Cardiac fibroblast (primary cell): ENCODE measurements around the gene KCNMA1.

Source experiments
- DNase-seq, 2 donors: peaks; one replicate each; pipeline versions ENCODE4 v3.0.0 to v3.0.0-alpha.2; 2010; ENCODE audit warnings: low read depth in 2 of 2
- H3K4me3 ChIP-seq, 2 donors: replicated peaks in 1 of 2; 1 replicate in 1 of 2; 2 replicates in 1 of 2; pipeline ENCODE4 v1.5.1; 2011; ENCODE audit warnings: low read depth in 2 of 2, low read length in 2 of 2, mild to moderate bottlenecking in 2 of 2, moderate library complexity in 1 of 2
- TF ChIP-seq, protein P1 (sequence below): IDR thresholded peaks from one replicate; pipeline ENCODE4 v1.5.1; 2011; ENCODE audit warnings: low read depth, mild to moderate bottlenecking, low read length, inconsistent platforms

The KCNMA1 gene

DNA sequence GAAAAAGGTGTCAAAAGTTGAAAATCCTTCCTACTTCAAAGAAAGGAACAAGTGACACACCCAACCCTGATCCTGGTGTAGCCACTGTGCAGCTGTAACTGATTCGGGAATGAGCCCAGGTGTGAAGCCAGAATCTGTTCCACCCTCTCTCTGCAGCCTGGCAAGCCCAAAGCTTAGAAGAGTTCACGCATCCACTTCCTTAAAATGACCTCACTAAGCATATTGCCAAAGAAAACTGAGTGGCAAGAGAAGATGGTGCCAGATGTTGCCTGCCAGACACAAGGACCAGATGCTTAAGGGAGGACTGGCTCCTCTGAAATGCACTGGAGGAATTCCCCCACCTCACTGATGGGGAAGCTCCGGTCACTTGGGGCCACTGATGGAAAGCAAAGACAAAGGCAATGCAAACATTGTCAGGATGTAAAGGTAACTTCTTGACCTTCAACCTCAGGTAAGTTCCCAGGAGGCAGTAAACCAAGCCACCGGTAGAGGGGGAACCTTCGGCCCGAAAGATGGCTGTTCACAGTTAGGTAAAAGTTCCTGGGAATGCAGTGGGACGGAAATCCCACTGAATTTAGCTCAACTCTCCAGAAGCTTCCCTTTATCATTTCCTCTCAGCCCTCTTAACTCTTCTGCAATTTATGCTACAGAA is 554.9 kb downstream of the KCNMA1 start:
- DNase-seq, result no peak
- TF ChIP-seq, protein P1, sequence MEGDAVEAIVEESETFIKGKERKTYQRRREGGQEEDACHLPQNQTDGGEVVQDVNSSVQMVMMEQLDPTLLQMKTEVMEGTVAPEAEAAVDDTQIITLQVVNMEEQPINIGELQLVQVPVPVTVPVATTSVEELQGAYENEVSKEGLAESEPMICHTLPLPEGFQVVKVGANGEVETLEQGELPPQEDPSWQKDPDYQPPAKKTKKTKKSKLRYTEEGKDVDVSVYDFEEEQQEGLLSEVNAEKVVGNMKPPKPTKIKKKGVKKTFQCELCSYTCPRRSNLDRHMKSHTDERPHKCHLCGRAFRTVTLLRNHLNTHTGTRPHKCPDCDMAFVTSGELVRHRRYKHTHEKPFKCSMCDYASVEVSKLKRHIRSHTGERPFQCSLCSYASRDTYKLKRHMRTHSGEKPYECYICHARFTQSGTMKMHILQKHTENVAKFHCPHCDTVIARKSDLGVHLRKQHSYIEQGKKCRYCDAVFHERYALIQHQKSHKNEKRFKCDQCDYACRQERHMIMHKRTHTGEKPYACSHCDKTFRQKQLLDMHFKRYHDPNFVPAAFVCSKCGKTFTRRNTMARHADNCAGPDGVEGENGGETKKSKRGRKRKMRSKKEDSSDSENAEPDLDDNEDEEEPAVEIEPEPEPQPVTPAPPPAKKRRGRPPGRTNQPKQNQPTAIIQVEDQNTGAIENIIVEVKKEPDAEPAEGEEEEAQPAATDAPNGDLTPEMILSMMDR, result no peak
- H3K4me3 ChIP-seq, result no peak overlapping the region

DNA sequence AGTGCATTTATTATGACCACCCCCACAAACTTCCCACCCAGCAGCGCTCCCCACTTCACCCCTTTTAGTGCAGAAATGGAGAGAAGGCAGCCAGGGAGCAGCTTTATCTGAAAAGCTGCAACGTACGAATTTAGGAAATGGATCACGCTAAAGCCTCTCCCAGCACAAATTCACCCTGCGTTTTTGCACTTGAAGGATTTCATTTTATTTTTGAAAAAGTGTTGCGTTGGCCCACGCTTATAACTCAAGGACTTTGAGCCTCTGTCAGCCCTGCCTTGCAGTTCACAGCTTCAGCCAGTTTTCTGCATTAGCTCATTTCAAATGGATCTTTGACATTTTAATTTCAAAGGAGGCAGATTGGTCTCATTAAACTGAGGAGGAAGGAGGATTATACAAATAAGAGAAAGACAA is 556.1 kb downstream of the KCNMA1 start:
- DNase-seq, result no peak
- TF ChIP-seq, protein P1, result no peak
- H3K4me3 ChIP-seq, result no peak overlapping the region

DNA sequence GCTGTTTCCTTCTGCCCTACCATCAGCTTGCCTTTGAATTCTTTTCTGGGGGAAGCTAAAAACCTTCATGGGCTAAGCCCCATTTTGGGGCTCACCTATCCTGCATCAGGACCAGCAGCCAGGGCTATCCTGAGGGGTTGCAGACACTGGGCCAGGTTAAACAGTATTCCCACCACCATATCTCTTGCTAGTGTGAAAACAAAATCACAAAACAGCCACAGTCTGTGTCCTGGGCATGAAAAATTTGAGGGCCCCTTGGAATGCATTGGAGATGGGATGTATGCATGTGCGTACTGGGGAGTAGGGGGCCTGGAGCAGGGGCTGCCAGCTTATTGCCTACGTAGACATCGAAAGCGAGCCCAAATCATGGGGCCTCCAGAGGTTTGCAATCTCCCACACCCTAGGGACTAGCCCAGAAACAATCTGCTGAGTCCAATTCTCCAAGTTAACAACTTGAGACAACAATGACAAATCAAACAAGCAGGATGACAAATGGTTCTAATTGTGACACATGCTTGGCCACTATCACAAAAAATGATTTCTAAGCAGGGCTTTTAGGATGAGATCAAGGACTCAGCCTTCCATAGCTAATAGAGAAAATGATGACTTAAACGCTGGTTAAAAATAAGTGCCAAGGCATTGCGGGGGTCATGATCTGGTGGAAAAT is 557.1 kb downstream of the KCNMA1 start:
- no peak overlapping the region for H3K4me3 ChIP-seq
- no peak for DNase-seq
- TF ChIP-seq, protein P1, result no peak

DNA sequence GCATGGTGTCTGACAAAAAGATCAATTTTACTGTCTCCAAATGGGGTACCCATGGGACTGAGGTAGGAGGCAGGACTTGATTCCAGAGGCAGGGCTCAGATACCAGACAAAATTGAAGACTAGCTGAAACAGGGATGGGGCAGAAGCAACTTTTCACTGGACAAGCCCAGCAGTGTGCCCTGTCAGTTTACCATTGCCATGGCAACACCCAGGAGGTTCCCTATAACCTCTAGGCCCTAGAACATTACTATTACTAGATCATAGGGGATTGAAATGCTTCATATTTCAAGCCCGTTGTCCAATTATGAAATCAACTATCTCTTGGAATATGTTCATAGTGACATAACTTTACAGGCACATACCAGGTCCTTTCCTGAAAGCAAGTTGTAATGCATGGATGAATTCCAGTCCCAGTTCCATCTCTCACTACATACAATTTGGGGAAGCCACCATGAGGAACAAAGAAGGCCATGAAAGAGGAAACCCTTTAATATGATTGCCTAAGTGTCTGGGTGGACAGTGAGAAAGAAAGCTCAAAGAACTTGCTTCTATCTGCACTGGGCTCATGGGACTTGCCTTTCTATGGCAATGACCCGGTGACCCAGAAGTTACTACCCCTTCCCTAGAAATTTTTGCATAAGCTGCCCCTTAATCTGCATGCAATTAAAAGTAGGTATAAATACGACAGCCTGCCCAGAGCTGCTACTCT is 557.9 kb downstream of the KCNMA1 start:
- DNase-seq, result no peak
- H3K4me3 ChIP-seq, result no peak overlapping the region
- TF ChIP-seq, protein P1, result no peak

DNA sequence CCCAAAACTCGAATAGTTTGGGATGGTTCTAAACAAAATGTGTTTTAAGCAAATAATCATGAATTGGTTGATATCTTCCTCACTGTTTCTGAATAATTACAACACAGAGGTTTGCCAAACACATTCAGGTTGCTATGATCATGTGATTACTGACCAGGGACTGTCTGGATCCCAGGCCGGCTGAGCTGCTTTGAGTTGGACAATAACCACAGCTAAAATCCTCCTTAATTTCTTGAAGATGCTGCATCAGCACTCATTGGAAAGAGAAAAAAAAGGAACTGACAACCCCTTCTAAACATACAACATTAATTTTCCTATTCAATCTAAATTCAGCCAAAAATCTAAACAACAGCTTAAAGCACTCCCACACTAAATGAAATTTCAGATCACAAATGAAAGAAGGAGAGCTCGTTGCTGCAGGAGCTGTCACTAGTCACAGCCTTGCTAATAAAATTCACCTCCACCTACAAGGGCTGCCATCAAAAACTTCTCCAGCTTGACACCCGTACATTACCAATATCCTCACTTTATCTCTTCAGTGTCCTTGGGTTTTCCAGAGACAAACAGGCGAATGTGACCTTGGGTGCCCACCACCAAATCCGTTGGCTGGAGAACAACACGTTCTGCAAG is 560.2 kb downstream of the KCNMA1 start:
- DNase-seq, result no peak
- TF ChIP-seq, protein P1, result no peak
- no peak overlapping the region for H3K4me3 ChIP-seq

DNA sequence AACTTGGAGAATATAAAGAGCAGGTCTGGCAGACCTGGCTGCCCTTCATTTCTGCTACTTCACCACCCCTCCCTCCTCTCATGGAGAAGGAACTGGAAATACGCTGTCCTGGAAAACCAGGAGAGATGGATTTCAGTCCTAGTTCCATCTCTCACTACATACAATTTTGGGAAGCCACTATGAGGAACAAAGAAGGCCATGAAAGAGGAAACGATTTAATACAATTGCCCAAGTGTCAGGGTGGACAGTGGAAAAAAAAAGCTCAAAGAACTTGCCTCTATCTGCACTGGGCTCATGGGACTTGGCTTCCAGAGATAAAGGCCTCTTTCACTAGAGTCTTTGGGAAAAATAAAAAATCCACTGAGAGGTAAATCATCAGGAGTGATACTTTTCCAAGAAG is 561.7 kb downstream of the KCNMA1 start:
- no peak overlapping the region for H3K4me3 ChIP-seq
- TF ChIP-seq, protein P1, result no peak
- DNase-seq, result no peak
